GM21390 (cell line): Measurements from ENCODE around the gene NCAPG.
A peak's percentile ranks its signal among the peaks of the same experiment; 100 is the strongest.

ENCODE experiments used
- ATAC-seq: cut with Tn5 transposase; IDR thresholded peaks from one replicate; pipeline ENCODE4 v1.9.1; 2021; ENCODE audit not compliant: unreplicated experiment

The NCAPG gene

DNA sequence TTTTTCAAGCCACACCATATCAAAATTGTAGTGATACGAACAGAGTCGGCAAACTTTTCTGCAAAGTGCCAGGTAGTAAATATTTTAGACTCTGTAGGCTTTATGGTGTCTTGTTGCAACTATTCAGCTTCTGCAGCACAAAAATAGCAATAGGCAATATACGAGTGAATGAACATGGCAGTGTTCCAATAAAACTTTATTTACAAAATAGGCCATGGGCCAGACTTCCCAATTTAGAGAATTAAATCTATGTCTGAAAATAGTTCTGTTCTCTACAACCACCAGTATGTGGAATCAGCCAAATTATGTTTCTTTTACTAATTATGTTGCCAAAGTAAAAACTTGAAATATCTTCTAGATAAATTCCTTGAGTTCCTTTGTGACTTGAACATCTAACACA lies 56.5 kb downstream of the NCAPG start:
- no peak for ATAC-seq

DNA sequence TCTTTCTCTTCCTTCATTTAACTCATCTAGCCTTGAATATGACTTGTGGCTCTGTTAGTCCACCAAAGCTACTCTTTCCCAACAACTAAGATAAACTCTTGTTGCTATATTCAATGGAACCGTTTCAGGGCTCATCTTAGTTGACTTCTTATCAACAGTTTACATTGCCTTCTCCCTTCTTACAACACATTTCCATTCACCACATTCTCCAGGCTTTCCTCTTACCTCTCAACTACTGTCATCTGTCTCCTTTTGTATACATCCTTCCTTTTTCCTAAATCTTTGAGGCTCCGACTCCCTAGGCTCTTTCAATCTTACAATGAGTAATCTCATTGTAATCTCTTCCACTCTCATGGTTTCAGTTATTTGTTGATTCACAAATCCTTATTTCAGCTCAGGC lies 58.5 kb downstream of the NCAPG start:
- no peak for ATAC-seq

DNA sequence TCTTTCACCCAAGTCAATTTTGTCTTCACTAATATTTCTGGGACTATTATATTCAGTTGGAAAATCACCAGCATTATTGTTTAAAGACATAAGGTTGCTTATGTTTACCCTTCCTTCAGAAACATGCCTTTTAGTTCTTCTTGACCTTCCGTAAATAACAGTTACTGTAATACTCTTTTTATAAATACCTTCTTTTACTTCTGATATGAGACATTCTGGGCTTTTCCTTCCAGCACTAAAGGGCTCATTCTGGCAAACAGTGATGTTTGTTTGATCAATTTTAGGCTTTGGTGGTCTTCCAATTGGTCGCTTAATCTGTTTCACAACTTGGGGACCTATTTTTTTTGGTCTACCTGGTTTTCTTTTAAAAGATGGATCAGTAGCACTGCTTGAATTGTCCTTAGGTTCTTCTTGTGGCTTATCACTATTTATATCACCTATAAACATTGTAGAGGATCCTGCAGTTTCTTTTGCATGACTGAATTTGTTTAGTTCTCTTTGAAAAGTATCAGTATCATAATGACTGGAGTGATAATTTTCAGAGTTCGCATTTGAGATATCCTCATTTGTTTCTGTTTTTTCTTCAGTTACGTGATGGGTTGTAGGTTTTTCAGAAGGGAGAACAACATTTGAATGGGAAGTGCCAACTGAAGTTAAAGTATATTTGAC lies 64.8 kb downstream of the NCAPG start:
- peak; percentile 97 for ATAC-seq

DNA sequence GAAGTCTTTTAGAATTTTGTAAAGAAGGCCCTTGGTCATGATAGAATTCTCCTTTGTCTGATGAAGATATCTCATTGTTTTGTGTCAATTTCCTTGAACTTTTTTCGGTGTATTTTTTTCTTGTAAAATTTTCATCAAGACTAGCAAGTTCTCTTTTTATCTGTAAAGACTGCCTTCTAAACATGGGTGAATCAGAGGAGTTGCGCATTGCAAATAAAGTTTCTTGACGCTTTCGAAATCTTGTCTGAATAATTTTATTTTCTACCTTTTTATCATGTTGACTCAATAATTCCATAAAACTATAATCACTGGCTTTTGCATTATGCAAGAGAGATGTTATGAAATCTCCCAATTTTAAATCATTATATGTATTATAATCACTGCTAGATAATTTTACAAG lies 66.2 kb downstream of the NCAPG start:
- no peak for ATAC-seq

- no peak for ATAC-seq
Measured at GRCh38 chr4:17877661-17878060, 66.9 kb downstream of the NCAPG start.

DNA sequence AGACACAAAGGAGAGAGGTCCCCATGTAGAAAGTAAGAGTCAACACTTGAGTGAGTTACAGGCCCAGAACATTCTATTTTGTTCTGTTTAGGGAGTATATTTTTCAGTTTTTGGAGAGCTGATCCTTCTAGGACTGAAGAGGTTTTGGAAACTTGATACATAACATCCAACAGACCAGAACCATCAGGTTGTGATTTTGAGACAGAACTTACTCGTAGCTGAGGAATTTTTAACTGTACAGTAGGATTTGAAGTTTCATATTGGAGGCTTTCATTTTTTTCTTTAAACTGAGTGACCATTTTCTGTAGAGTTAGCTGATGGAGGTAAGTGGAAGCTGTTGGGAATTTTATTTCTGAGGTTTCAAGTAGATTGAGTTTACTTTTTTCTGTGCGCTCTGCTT lies 73.3 kb downstream of the NCAPG start:
- ATAC-seq, result no peak

DNA sequence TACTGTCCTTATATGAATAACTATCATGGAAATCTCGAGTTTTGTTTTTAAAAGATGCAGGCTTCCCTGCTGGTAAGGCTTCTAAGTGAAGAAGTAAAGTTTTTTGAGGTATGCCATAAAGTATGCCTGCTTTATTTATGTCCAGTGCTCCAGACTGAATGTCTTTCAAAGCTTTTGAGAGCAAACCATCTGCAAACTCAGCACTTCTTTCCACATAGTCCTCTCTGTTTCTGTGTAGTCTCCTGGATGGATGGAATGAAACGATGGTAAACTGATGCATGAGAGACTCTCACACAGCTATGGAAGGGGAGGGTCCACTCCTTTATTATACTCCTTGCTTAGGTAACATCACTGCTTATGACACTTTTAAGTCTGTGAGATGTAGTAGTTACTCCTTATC lies 73.7 kb downstream of the NCAPG start:
- ATAC-seq, result no peak

GRCh38 chr4:17889692-17890091 lies 78.9 kb downstream of the NCAPG start:
- no peak for ATAC-seq

DNA sequence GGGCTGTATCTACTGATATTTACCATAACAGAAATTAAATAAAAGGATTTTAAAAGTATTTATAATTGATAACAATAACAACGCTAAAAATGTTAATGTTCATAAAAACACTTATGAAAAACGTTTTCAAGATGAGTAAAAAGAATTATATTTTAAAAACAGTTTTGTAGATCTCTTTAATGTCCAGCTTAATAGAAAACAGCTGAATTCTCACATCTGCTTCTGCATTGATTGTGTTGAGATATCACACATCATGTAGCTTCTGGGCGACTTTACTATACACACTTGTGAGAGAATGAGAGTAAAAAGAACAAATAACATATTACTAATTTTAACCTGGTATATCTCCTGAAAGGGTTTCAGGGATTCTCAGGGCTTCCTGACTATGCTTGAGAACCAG lies 83.6 kb downstream of the NCAPG start:
- ATAC-seq, result no peak
